Mesothelial cell of epicardium (in vitro differentiated cells): ENCODE data around the gene ADGRL4. TPM values are rescaled to one million over a fixed set of nuclear protein-coding genes. Genes with fewer than 3 reads are reported as not detected.

Experiments used
- DNase-seq, 2 experiments: peaks; one replicate each; pipeline ENCODE4 v3.0.0; 2021; ENCODE audit warnings: low spot score in 2 of 2; ENCODE audit not compliant: unreplicated experiment in 2 of 2
- H3K27ac Mint-ChIP-seq: 2 replicates; pipeline ENCODE4 v1.8.0; 2021; ENCODE audit warnings: mixed read lengths
- H3K27me3 Mint-ChIP-seq: 2 replicates; pipeline ENCODE4 v1.8.0; 2021; ENCODE audit warnings: low read depth, mixed read lengths
- H3K36me3 Mint-ChIP-seq: 2 replicates; pipeline ENCODE4 v1.8.0; 2021; ENCODE audit warnings: mixed read lengths
- H3K4me1 Mint-ChIP-seq: 2 replicates; pipeline ENCODE4 v1.8.0; 2021; ENCODE audit warnings: mixed read lengths
- H3K4me3 Mint-ChIP-seq: 2 replicates; pipeline ENCODE4 v1.8.0; 2021; ENCODE audit warnings: mild to moderate bottlenecking, moderate library complexity, mixed read lengths
- H3K9me3 Mint-ChIP-seq: 2 replicates; pipeline ENCODE4 v1.8.0; 2021; ENCODE audit warnings: mixed read lengths
- total RNA-seq: library from RNA; stranded (reverse); gene quantifications from 3 replicates; pipeline ENCODE4 v1.2.1, GENCODE V29; 2021
- TF ChIP-seq, protein P1 (sequence below): fragments of 200-600 bp; sonication (generic); IDR thresholded peaks from one replicate; pipeline ENCODE4 v1.5.0; 2021; ENCODE audit warnings: antibody characterized with exemption; ENCODE audit not compliant: unreplicated experiment

ADGRL4 gene
- total RNA-seq, 1 donor from 2014 or later: 0.07 TPM

DNA sequence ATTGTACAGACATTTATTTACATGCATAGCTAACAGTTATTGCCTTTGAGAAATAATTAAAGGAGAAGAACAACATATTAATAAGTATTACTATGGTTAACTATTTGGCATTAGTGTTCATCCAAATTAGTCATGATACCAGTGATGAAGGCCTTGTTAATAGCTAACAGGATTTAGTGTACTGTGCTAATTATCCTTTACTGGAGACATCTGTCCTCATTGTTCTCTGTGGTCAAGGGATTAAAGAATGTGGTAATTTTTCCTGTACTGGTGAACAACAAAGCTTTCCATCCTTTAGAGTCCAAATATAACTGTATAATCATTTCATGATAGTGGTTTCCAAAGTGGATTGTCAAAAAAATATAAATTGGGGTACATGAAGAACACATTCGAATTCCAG, 103.9 kb downstream of the ADGRL4 start:
- DNase-seq: no peak
- no peaks in the 10 kb centered on the region for H3K27me3 Mint-ChIP-seq
- no peaks in the 10 kb centered on the region for H3K9me3 Mint-ChIP-seq
- no peaks in the 10 kb centered on the region for H3K36me3 Mint-ChIP-seq
- H3K4me3 Mint-ChIP-seq: no peak overlapping the region
- H3K27ac Mint-ChIP-seq: no peak overlapping the region
- no peaks in the 10 kb centered on the region for H3K4me1 Mint-ChIP-seq
- TF ChIP-seq, protein P1, sequence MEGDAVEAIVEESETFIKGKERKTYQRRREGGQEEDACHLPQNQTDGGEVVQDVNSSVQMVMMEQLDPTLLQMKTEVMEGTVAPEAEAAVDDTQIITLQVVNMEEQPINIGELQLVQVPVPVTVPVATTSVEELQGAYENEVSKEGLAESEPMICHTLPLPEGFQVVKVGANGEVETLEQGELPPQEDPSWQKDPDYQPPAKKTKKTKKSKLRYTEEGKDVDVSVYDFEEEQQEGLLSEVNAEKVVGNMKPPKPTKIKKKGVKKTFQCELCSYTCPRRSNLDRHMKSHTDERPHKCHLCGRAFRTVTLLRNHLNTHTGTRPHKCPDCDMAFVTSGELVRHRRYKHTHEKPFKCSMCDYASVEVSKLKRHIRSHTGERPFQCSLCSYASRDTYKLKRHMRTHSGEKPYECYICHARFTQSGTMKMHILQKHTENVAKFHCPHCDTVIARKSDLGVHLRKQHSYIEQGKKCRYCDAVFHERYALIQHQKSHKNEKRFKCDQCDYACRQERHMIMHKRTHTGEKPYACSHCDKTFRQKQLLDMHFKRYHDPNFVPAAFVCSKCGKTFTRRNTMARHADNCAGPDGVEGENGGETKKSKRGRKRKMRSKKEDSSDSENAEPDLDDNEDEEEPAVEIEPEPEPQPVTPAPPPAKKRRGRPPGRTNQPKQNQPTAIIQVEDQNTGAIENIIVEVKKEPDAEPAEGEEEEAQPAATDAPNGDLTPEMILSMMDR: no peak

DNA sequence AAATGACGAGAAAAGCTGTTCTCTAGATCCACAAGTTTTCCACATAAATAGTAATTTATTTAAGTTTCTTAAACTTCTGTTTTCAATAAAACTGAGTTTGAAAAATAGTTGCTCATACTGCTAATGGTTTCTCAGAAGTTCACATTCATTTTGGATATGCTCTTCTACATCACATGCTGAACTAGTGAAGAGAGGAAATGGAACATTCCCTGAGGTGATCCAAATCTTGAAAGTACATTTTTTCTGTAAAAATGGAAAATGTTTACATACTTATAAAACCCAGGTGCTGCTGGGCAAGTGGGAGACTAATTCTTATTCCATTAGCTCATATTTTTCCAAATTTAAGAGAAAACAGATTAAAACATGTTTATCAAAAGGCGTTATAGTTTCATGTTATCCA, 111.7 kb downstream of the ADGRL4 start:
- no peaks in the 10 kb centered on the region for H3K27me3 Mint-ChIP-seq
- no peaks in the 10 kb centered on the region for H3K36me3 Mint-ChIP-seq
- no peaks in the 10 kb centered on the region for H3K4me1 Mint-ChIP-seq
- TF ChIP-seq, protein P1: no peak
- no peak overlapping the region for H3K4me3 Mint-ChIP-seq
- H3K27ac Mint-ChIP-seq: no peak overlapping the region
- DNase-seq: no peak
- H3K9me3 Mint-ChIP-seq: no peaks in the 10 kb centered on the region

DNA sequence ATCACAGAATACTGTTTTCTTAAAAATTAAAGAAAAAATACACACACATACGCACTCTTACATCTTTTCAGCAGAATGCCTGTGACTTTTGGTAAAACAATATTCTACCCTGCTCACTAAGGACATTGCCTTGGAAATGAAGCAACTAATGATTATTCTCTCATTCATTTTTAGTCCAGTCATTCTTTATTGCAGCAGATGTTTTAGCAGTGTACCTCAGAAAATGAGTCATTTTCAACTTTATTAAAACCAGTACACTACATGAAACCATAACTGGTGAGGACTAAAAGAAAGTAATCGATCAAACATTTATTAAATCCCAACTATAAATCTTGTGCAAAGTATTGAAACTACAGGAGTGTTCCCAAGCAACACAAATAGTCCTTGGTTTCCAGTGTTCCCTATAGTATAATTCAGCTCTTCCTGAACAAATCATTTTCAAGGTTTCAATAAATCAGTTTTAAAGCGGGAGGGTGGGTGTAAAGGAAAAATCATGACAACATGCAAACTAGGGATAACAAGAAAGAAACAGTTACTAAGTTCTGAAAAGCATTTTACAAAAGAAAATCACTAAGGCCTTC, 114.2 kb downstream of the ADGRL4 start:
- Mint-ChIP-seq H3K27me3 (no peaks in the 10 kb centered on the region), H3K9me3 (no peaks in the 10 kb centered on the region), H3K4me1 (no peaks in the 10 kb centered on the region), H3K4me3 (no peak overlapping the region), H3K27ac (no peak overlapping the region), H3K36me3 (no peaks in the 10 kb centered on the region)
- no peak for DNase-seq
- TF ChIP-seq, protein P1: no peak

DNA sequence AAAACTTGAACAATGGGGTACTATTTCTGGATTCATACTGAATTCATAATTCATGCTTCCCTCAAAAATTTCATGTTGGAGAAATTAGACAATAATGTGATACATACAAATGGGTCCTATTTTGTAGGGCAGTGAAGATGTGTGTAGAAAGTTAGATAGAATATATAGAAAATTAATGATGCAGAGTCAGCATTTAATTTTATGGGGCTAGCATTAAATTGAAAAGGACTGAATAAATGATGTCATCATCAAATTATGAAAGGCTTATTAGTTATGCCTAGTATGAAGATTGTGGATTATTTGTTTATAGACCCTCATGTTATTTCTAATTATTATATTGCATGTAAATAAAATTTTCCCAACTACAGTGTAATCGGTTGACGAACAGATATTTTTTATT, 119.1 kb downstream of the ADGRL4 start:
- TF ChIP-seq, protein P1: no peak
- H3K4me3 Mint-ChIP-seq: no peak overlapping the region
- H3K27me3 Mint-ChIP-seq: no peaks in the 10 kb centered on the region
- no peaks in the 10 kb centered on the region for H3K9me3 Mint-ChIP-seq
- no peaks in the 10 kb centered on the region for H3K36me3 Mint-ChIP-seq
- DNase-seq: no peak
- peaks cover 9% of the 10 kb centered on the region for H3K4me1 Mint-ChIP-seq
- no peak overlapping the region for H3K27ac Mint-ChIP-seq

DNA sequence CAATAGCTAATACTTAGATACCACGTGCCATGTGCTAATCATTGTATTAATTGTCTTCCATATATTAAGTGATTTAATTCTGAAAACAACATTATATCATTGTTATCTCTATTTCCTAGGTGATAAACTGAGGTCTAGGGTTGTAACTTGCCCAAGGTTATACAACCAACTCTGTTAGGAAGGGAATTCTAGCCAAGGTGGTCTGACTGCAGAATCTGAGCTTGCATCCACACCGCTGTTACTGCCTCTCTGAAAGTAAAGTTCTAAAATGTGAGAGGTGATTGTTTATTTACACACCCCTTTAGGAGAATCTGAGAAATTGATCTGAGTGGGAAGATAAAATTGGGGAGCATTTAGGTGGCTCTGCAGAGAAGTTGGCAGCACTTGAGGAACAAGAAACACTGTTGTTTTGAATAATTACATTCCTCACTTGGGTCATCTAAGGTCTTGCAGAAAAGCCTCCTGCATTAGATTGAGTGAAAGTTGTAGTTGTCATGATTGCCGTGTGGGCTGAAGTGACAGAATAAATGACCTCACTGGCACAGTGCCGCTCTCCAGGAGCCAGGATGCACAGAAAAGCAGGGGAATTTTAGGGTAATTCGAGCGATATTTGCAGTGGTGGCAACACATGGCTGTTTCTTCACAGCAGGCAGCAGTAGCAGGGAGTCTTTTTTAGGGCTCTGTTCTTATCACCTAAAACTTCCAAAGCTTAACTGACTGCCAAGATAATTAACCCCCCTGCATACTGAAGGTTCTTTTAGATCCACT, 121.7 kb downstream of the ADGRL4 start:
- no peak overlapping the region for H3K4me3 Mint-ChIP-seq
- H3K27ac Mint-ChIP-seq: no peak overlapping the region
- no peak for DNase-seq
- peaks cover 9% of the 10 kb centered on the region for H3K4me1 Mint-ChIP-seq
- TF ChIP-seq, protein P1: no peak
- H3K27me3 Mint-ChIP-seq: no peaks in the 10 kb centered on the region
- no peaks in the 10 kb centered on the region for H3K36me3 Mint-ChIP-seq
- H3K9me3 Mint-ChIP-seq: no peaks in the 10 kb centered on the region
